HepG2 (cell line): ENCODE data around the gene FKBP5. TPM values are rescaled to one million over a fixed set of nuclear protein-coding genes. Genes with fewer than 3 reads are reported as not detected.

Experiments
- ATAC-seq: fragments of 200-7000 bp; cut with Tn5 transposase; 3 replicates; pipeline ENCODE4 v1.9.1; 2020; ENCODE audit warnings: mild to moderate bottlenecking, moderate library complexity
- BruUV-seq: library from RNA; stranded (reverse); fragments of 400-500 nt; replicated peaks from 2 replicates; lab custom pipeline; 2021; lab: Mats Ljungman, UMichigan
- CTCF ChIA-PET: fragments of 300-600 bp; formaldehyde crosslinking; extraction: SDS; loops from one replicate; lab custom pipeline; 2021; ENCODE audit warnings: low total read pairs, inconsistent platforms, low intra/inter-chr PET ratio; lab: Yijun Ruan, JAX
- POLR2A ChIA-PET: fragments of 350-600 bp; sonication (Branson Sonifier 250); formaldehyde crosslinking; loops from one replicate; lab custom pipeline; 2020; ENCODE audit warnings: antibody characterized with exemption, inconsistent platforms; lab: Yijun Ruan, JAX
- DNase-seq: peaks from one replicate; pipeline ENCODE4 v3.0.0-alpha.2; 2015; ENCODE audit warnings: low spot score
- FAIRE-seq: peaks from 3 replicates; lab custom pipeline; 2011; peaks lifted over from hg19 to GRCh38; lab: Jason Lieb, UNC
- H2AFZ ChIP-seq: one replicate; pipeline ENCODE4 v1.6.1; 2011; ENCODE audit warnings: low read length, inconsistent platforms
- H3K27ac ChIP-seq: fragments of 300-600 bp; 3 replicates; pipeline ENCODE4 v1.8.0; 2011; ENCODE audit warnings: mixed run types, mild to moderate bottlenecking, mixed read lengths, low read length, inconsistent platforms; ENCODE audit not compliant: insufficient read depth; ENCODE audit errors: extremely low read length
- H3K27me3 ChIP-seq, 2 experiments: fragments of 200-600 bp in 1 of 2; 2 replicates in 1 of 2; 3 replicates in 1 of 2; pipeline versions ENCODE4 v1.6.0 to v1.8.0; 2011; ENCODE audit warnings: low read length in 2 of 2, mild to moderate bottlenecking in 2 of 2, moderate library complexity in 2 of 2, inconsistent platforms in 1 of 2; ENCODE audit not compliant: insufficient read depth in 2 of 2, control insufficient read depth in 1 of 2
- H3K36me3 ChIP-seq, 2 experiments: fragments of 200-600 bp in 1 of 2; replicated peaks in 1 of 2; 2 replicates in 1 of 2; 3 replicates in 1 of 2; pipeline versions ENCODE4 v1.5.1 to v1.8.0; 2011; ENCODE audit warnings: low read length in 2 of 2, inconsistent platforms in 1 of 2; ENCODE audit not compliant: insufficient read depth in 2 of 2, control insufficient read depth in 1 of 2
- H3K4me1 ChIP-seq: 2 replicates; pipeline ENCODE4 v1.5.1; 2012; ENCODE audit warnings: low read length, inconsistent platforms; ENCODE audit not compliant: insufficient read depth
- H3K4me2 ChIP-seq: 2 replicates; pipeline ENCODE4 v1.6.0; 2011; ENCODE audit warnings: low read depth, low read length, inconsistent platforms
- H3K4me3 ChIP-seq, 3 experiments: fragments of 200-600 bp in 1 of 3; sonication (generic), shearing (Covaris generic) in 1 of 3; replicated peaks in 1 of 3; 2 replicates each; pipeline ENCODE4 v1.5.1; 2011 to 2016; ENCODE audit warnings: low read length in 3 of 3, inconsistent platforms in 2 of 3, low read depth in 2 of 3, mild to moderate bottlenecking in 2 of 3, control low read depth in 1 of 3, mixed read lengths in 1 of 3; ENCODE audit not compliant: insufficient read depth in 1 of 3
- H3K79me2 ChIP-seq: one replicate; pipeline ENCODE4 v1.6.1; 2011; ENCODE audit warnings: low read length, inconsistent platforms; ENCODE audit not compliant: insufficient read depth
- H3K9ac ChIP-seq: 2 replicates; pipeline ENCODE4 v1.6.0; 2011; ENCODE audit warnings: mild to moderate bottlenecking, low read depth, low read length, inconsistent platforms; ENCODE audit not compliant: insufficient read depth
- H3K9me3 ChIP-seq: 2 replicates; pipeline ENCODE4 v1.5.1; 2012; ENCODE audit warnings: mild to moderate bottlenecking, low read length
- H4K20me1 ChIP-seq: 2 replicates; pipeline ENCODE4 v1.6.0; 2011; ENCODE audit warnings: inconsistent platforms, mild to moderate bottlenecking, low read length, moderate library complexity; ENCODE audit not compliant: insufficient read depth
- ADNP ChIP-seq: sonication (generic); formaldehyde crosslinking; IDR thresholded peaks from 2 replicates; pipeline ENCODE4 v1.4.0; 2020; ENCODE audit warnings: missing genetic modification reagents
- ISX ChIP-seq: sonication (generic); formaldehyde crosslinking; conservative IDR thresholded peaks from 2 replicates; pipeline ENCODE4 v1.5.0; 2020; ENCODE audit warnings: missing genetic modification reagents
- PHF8 ChIP-seq: sonication (generic); formaldehyde crosslinking; IDR thresholded peaks from 2 replicates; pipeline ENCODE4 v1.5.0; 2020; ENCODE audit warnings: missing genetic modification reagents
- POLR2AphosphoS2 ChIP-seq: IDR thresholded peaks from 2 replicates; pipeline ENCODE4 v1.6.1; 2011; ENCODE audit warnings: low read depth, low read length, improper control_type of control experiment
- RNF2 ChIP-seq: fragments of 450-650 bp; conservative IDR thresholded peaks from 2 replicates; pipeline ENCODE4 v1.6.1; 2016; ENCODE audit warnings: low read depth
- SOX13 ChIP-seq, 3 experiments: fragments of 450-650 bp in 1 of 3; sonication (generic) in 1 of 3; formaldehyde crosslinking in 1 of 3; IDR thresholded peaks in 2 of 3; conservative IDR thresholded peaks in 1 of 3; 2 replicates each; pipeline versions ENCODE4 v1.5.0 to v1.6.1; 2016 to 2020; ENCODE audit warnings: antibody characterized with exemption in 1 of 3, mild to moderate bottlenecking in 1 of 3, missing compliant biosample characterization in 1 of 3, missing genetic modification reagents in 1 of 3, moderate library complexity in 1 of 3
- U2AF2 ChIP-seq: fragments of 200-400 bp; formaldehyde crosslinking; IDR thresholded peaks from 2 replicates; pipeline ENCODE4 v1.6.1; 2017; ENCODE audit warnings: low read depth, mild to moderate bottlenecking, low read length
- ZFP1 ChIP-seq: IDR thresholded peaks from 2 replicates; pipeline ENCODE4 v1.6.1; 2016
- ZFP82 ChIP-seq: sonication (generic); formaldehyde crosslinking; IDR thresholded peaks from 2 replicates; pipeline ENCODE4 v1.5.1; 2020; ENCODE audit warnings: mild to moderate bottlenecking, missing genetic modification reagents, borderline replicate concordance
- ZNF44 ChIP-seq: sonication (generic); formaldehyde crosslinking; IDR thresholded peaks from 2 replicates; pipeline ENCODE4 v1.5.1; 2020; ENCODE audit warnings: mild to moderate bottlenecking, missing genetic modification reagents
- ZNF451 ChIP-seq: sonication (generic); formaldehyde crosslinking; IDR thresholded peaks from 2 replicates; pipeline ENCODE4 v1.5.0; 2020; ENCODE audit warnings: mild to moderate bottlenecking, missing genetic modification reagents
- WGBS: methylation state at CpG from one replicate; pipeline ENCODE4 v1.1.6; 2017; ENCODE audit warnings: low lambda C conversion rate; 5-methylcytosine and 5-hydroxymethylcytosine counted together
- in situ Hi-C: cut with HindIII; loops from 2 replicates; pipeline ENCODE4 v1.10.0; 2017; ENCODE audit warnings: low pct_unique_long_range_greater_than_20kb; ENCODE audit not compliant: extremely low pct_ligation_motif_present
- intact Hi-C: fragments of 100-400 bp; cut with micrococcal nuclease; formaldehyde crosslinking; loops from one replicate; pipeline ENCODE4 v1.10.0; 2022; ENCODE audit not compliant: unreplicated experiment
- polyA plus RNA-seq, 8 experiments: library from polyadenylated mRNA; depleted of rRNA in 3 of 8; stranded (reverse) in 7 of 8; unstranded in 1 of 8; fragments of >200 nt; fragmentation: Illumina TruSeq in 4 of 8; extraction: Trizol in 4 of 8; gene quantifications; 2 replicates each; pipeline versions ENCODE4 v1.2.1 to v1.2.3, GENCODE V29; 2011 to 2016; ENCODE audit warnings: low read depth in 4 of 8, missing spikeins in 1 of 8, mixed read lengths in 1 of 8; ENCODE audit not compliant: insufficient read depth in 1 of 8
- total RNA-seq, 5 experiments: library from RNA; depleted of rRNA; stranded (reverse); fragments of >200 nt; fragmentation: Illumina TruSeq; extraction: Trizol; gene quantifications; 2 replicates each; pipeline ENCODE4 v1.2.3, GENCODE V29; 2016; ENCODE audit warnings: low read depth in 1 of 5
- TF ChIP-seq, protein P1 (sequence below): fragments of 450-650 bp; IDR thresholded peaks from 2 replicates; pipeline ENCODE4 v1.6.1; 2016
- TF ChIP-seq, protein P2 (sequence below): sonication (generic); formaldehyde crosslinking; IDR thresholded peaks from 2 replicates; pipeline ENCODE4 v1.5.0; 2020; ENCODE audit warnings: mild to moderate bottlenecking, missing genetic modification reagents

The FKBP5 gene
- total and polyA plus RNA-seq, 2 of the 13 experiments (the other 11 are each of a cell fraction or from before 2014, with no cell fraction given), result 8.0 to 17.4 TPM

DNA sequence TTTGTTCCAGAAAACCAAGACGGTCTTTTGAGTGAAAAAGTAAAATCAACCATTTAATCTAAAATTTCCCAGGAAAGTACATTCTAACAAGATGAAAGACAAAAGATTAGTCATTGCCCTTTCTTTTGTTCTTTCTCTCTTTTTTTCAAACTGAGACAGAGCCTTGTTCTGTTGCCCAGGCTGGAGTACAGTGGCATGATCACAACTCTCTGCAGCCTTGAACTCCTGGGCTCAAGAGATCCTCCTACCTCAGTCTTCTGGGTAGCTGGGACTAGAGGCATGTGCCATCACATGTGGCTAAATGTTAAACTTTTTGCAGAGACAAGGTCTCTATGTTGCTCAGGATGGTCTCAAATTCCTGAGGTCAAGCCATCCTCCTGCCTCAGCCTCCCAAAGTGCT, 75.0 kb downstream of the FKBP5 start:
- Histone ChIP-seq H3K27me3 (no peaks in the 10 kb centered on the region), H3K9me3 (no peaks in the 10 kb centered on the region), H3K9ac (no peak overlapping the region), H4K20me1 (no peaks in the 10 kb centered on the region), H3K27ac (no peak overlapping the region), H3K79me2 (no peaks in the 10 kb centered on the region), H3K4me3 (no peak overlapping the region), H3K4me2 (no peak overlapping the region), H3K36me3 (peaks cover 11 to 29% of the 10 kb centered on the region in 2 experiments; a peak in 4 of 5 replicates), H3K4me1 (no peaks in the 10 kb centered on the region), H2AFZ (no peak overlapping the region)
- CTCF ChIA-PET, result no interaction called here
- POLR2A ChIA-PET, result no interaction called here
- no TSS peak for BruUV-seq
- no peak for FAIRE-seq
- TF ChIP-seq U2AF2 (no peak), ZFP1 (no peak), ISX (CRISPR knock-in tag) (no peak), RNF2 (no peak), POLR2AphosphoS2 (no peak), ZNF451 (CRISPR knock-in tag) (no peak), ADNP (CRISPR knock-in tag) (no peak), ZNF44 (CRISPR knock-in tag) (no peak), SOX13 (IDR thresholded peaks at IDR 0.05) (no peak), SOX13 (CRISPR knock-in tag; conservative IDR thresholded peaks at IDR 0.05 in 1 of 2, IDR thresholded peaks at IDR 0.05 in 1 of 2) (peak in 1 of 2 experiments; percentile 57; a peak in 2 of 4 replicates), PHF8 (CRISPR knock-in tag) (no peak), ZFP82 (no peak)
- TF ChIP-seq, protein P1, sequence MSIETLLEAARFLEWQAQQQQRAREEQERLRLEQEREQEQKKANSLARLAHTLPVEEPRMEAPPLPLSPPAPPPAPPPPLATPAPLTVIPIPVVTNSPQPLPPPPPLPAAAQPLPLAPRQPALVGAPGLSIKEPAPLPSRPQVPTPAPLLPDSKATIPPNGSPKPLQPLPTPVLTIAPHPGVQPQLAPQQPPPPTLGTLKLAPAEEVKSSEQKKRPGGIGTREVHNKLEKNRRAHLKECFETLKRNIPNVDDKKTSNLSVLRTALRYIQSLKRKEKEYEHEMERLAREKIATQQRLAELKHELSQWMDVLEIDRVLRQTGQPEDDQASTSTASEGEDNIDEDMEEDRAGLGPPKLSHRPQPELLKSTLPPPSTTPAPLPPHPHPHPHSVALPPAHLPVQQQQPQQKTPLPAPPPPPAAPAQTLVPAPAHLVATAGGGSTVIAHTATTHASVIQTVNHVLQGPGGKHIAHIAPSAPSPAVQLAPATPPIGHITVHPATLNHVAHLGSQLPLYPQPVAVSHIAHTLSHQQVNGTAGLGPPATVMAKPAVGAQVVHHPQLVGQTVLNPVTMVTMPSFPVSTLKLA, result 0 out of 2 replicates have a peak, but pooled peaks have one; percentile 9
- TF ChIP-seq, protein P2, sequence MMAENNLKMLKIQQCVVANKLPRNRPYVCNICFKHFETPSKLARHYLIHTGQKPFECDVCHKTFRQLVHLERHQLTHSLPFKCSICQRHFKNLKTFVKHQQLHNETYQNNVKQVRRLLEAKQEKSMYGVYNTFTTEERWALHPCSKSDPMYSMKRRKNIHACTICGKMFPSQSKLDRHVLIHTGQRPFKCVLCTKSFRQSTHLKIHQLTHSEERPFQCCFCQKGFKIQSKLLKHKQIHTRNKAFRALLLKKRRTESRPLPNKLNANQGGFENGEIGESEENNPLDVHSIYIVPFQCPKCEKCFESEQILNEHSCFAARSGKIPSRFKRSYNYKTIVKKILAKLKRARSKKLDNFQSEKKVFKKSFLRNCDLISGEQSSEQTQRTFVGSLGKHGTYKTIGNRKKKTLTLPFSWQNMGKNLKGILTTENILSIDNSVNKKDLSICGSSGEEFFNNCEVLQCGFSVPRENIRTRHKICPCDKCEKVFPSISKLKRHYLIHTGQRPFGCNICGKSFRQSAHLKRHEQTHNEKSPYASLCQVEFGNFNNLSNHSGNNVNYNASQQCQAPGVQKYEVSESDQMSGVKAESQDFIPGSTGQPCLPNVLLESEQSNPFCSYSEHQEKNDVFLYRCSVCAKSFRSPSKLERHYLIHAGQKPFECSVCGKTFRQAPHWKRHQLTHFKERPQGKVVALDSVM (CRISPR knock-in tag), result peak; percentile 48; the same call in 1 of the 2 replicates
- DNase-seq, result no peak
- 96% methylated on average over 1 of the region's 1 CpG for WGBS
- no peak for ATAC-seq
- in situ Hi-C loops (no loop called here), intact Hi-C loops (no loop called here)
